ENCODE measurements around the gene PSMD3.

PSMD3 gene

GRCh38 chr17:40024901-40025300, 44.3 kb downstream of the PSMD3 start:
- DNase-seq: no peak

- DNase-seq: no peak
These were observed 45.0 kb downstream of the PSMD3 start for GRCh38 chr17:40025559-40025958.

GRCh38 chr17:40025991-40026815, 45.6 kb downstream of the PSMD3 start:
- DNase-seq: no peak

- DNase-seq: peak; percentile 45 to 68
These were observed 46.4 kb downstream of the PSMD3 start for GRCh38 chr17:40026816-40027613.

GRCh38 chr17:40027614-40028012, 47.0 kb downstream of the PSMD3 start:
- no peak for DNase-seq

- no peak for DNase-seq
These were observed 48.0 kb downstream of the PSMD3 start for GRCh38 chr17:40028595-40028994.

GRCh38 chr17:40031706-40032105, 51.1 kb downstream of the PSMD3 start:
- no peak for DNase-seq

- no peak for DNase-seq
These were observed 52.0 kb downstream of the PSMD3 start for GRCh38 chr17:40032322-40033320.

GRCh38 chr17:40033339-40033738, 52.7 kb downstream of the PSMD3 start:
- DNase-seq: no peak

GRCh38 chr17:40034426-40035161, 54.0 kb downstream of the PSMD3 start:
- no peak for DNase-seq

- no peak for DNase-seq
These were observed 54.6 kb downstream of the PSMD3 start for GRCh38 chr17:40035162-40035559.

GRCh38 chr17:40038882-40039513, 58.4 kb downstream of the PSMD3 start:
- no peak for DNase-seq

GRCh38 chr17:40041196-40041595, 60.6 kb downstream of the PSMD3 start:
- no peak for DNase-seq
